ENCODE data around the gene BIRC6.
"Not testable (repeated sequence)": the region's sequence is repeated elsewhere in the genome, so short reads cannot be mapped to it uniquely, and the experiment has no call there.

The BIRC6 gene

DNA sequence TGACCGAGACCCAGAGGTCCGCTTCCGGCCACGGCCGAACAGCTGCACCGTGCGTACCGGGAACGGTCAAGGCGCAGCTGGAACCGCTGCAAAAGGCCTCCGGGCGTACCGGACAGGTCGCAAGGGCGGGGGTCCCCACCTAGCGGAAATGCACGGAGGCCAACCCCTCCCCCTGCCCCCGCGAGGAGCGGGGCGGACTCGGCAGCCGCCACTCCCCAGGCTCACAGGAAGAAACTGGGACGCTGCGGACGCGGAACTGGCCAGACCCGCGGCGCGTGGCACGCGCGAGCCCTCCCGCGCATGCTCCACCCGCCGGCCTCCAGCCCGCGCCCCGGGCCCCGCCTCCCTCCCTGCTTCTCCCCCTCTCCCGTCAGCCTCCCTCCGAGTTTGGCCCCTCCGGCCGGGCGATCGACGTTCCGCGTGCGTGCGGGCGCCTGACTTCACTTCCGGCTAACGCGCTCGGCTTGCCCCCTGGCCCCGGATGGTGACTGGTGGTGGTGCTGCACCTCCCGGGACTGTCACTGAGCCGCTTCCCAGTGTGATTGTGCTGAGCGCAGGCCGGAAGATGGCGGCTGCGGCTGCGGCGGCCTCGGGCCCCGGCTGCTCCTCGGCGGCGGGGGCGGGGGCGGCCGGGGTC, at the start of gene BIRC6:
TSS of gene BIRC6 (plus strand) at position 343 of the 637 bp plus-strand sequence. CDS start at position 482, 139 bp downstream.
- peak within 1 kb of the TSS; percentile 97 for H3K9ac ChIP-seq (ENCODE audit: low read length)
- peaks cover 8% of the 10 kb centered on the region for H3K4me1 ChIP-seq (ENCODE audit: control insufficient read depth, insufficient read depth, low read length)
- H3K9me3 ChIP-seq (ENCODE audit: control insufficient read depth, insufficient read depth, low read depth, low read length): no peaks in the 10 kb centered on the region
- no peaks in the 10 kb centered on the region for H3K27me3 ChIP-seq (ENCODE audit: control insufficient read depth, insufficient read depth, low read length)
- H3K4me3 ChIP-seq (ENCODE audit: low read depth, low read length): peak within 1 kb of the TSS; percentile 98
- H3K27ac ChIP-seq (ENCODE audit: low read depth, low read length): peak within 1 kb of the TSS; percentile 94
- peaks cover 10% of the 10 kb centered on the region for H3K36me3 ChIP-seq (ENCODE audit: control insufficient read depth, insufficient read depth, low read length)

DNA sequence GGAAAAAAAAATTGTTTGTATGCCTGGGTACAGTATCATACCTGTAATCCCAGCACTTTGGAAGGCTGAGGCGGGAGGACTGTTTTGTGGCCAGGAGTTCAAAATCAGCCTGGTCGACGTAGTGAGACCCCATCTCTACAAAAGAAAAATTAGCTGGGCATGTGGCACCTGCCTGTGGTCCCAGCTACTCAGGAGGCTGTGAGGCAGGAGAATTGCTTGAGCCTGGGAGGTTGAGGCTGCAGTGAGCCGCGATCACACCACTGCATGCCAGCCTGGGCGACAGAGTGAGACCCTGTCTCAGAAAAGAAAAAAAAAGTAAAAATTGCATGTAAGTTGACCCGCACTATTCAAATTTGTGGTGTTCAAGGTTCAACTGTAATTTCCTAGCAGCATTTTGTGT, 46.2 kb upstream of the BIRC6 start:
- Histone ChIP-seq H3K9me3 (ENCODE audit: control insufficient read depth, insufficient read depth, low read depth, low read length) (no peaks in the 10 kb centered on the region), H3K9ac (ENCODE audit: low read length) (no peak overlapping the region), H3K27me3 (ENCODE audit: control insufficient read depth, insufficient read depth, low read length) (no peaks in the 10 kb centered on the region), H3K36me3 (ENCODE audit: control insufficient read depth, insufficient read depth, low read length) (peaks cover 6% of the 10 kb centered on the region; the same call in 1 of the 2 replicates), H3K4me3 (ENCODE audit: low read depth, low read length) (no peak overlapping the region), H3K4me1 (ENCODE audit: control insufficient read depth, insufficient read depth, low read length) (no peaks in the 10 kb centered on the region), H3K27ac (ENCODE audit: low read depth, low read length) (no peak overlapping the region)

DNA sequence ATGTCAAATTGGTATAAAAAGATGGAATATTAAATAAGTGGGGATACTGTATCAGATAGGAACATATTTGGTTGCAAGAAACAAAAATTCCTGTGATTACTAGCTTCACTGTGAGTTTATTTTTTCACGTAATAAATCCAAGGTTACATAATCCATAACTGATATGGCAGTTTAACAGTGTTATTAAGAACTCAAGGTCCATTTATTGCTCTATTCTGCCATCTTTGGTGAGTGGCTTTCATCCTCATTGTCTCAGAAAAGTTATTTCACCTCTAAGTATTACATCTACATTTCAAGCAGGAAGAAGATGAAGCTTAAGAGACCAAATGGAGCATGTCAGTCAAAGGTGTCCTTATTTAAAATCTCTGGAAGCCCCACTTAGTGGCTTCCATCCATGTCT, 41.9 kb upstream of the BIRC6 start:
- no peaks in the 10 kb centered on the region for H3K4me1 ChIP-seq (ENCODE audit: control insufficient read depth, insufficient read depth, low read length)
- no peak overlapping the region for H3K9ac ChIP-seq (ENCODE audit: low read length)
- no peak overlapping the region for H3K27ac ChIP-seq (ENCODE audit: low read depth, low read length)
- no peaks in the 10 kb centered on the region for H3K9me3 ChIP-seq (ENCODE audit: control insufficient read depth, insufficient read depth, low read depth, low read length)
- no peak overlapping the region for H3K4me3 ChIP-seq (ENCODE audit: low read depth, low read length)
- H3K27me3 ChIP-seq (ENCODE audit: control insufficient read depth, insufficient read depth, low read length): no peaks in the 10 kb centered on the region
- H3K36me3 ChIP-seq (ENCODE audit: control insufficient read depth, insufficient read depth, low read length): peaks cover 3% of the 10 kb centered on the region; the same call in 1 of the 2 replicates

DNA sequence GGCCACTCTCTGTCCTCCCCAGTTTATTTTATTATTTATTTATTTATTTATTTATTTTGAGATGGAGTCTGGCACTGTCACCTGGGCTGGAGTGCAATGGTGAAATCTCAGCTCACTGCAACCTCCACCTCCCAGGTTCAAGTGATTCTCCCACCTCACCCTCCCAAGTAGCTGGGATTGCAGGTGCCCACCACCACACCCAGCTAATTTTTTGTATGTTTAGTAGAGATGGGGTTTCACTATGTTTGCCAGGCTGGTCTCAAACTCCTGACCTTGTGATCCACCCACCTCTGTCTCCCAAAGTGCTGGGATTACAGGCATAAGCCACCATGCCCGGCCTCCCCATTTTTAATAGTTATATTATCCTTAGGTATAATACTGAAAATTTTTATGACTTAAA, 28.1 kb upstream of the BIRC6 start:
- H3K9me3 ChIP-seq (ENCODE audit: control insufficient read depth, insufficient read depth, low read depth, low read length); H3K36me3 ChIP-seq (ENCODE audit: control insufficient read depth, insufficient read depth, low read length); H3K9ac ChIP-seq (ENCODE audit: low read length); H3K27me3 ChIP-seq (ENCODE audit: control insufficient read depth, insufficient read depth, low read length); H3K4me3 ChIP-seq (ENCODE audit: low read depth, low read length); H3K4me1 ChIP-seq (ENCODE audit: control insufficient read depth, insufficient read depth, low read length); H3K27ac ChIP-seq (ENCODE audit: low read depth, low read length): not testable (repeated sequence)

GRCh38 chr2:32329180-32329980, 27.4 kb upstream of the BIRC6 start:
- not testable (repeated sequence) for H3K9ac ChIP-seq (ENCODE audit: low read length); H3K27me3 ChIP-seq (ENCODE audit: control insufficient read depth, insufficient read depth, low read length); H3K4me3 ChIP-seq (ENCODE audit: low read depth, low read length); H3K27ac ChIP-seq (ENCODE audit: low read depth, low read length); H3K36me3 ChIP-seq (ENCODE audit: control insufficient read depth, insufficient read depth, low read length); H3K4me1 ChIP-seq (ENCODE audit: control insufficient read depth, insufficient read depth, low read length); H3K9me3 ChIP-seq (ENCODE audit: control insufficient read depth, insufficient read depth, low read depth, low read length)

DNA sequence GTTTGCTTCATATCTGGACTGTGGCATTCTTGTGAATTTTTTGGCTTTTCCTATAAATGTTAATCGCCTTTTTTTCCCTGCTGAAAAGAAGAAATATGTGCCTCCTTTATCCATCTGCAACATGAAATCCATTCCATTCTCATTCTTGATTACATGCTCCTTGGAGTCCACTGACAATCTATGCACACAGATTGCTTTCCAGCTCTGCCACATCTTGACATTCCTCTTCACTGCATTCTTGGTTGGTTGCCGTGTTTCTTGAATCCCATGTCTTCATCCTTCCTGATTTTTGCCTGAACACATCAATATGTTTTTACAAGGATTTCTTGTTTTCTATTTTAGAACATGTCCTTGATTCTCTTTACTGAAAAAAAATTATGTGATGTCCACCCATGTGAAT, 26.7 kb upstream of the BIRC6 start:
- H3K27ac ChIP-seq (ENCODE audit: low read depth, low read length): no peak overlapping the region
- no peak overlapping the region for H3K4me3 ChIP-seq (ENCODE audit: low read depth, low read length)
- no peaks in the 10 kb centered on the region for H3K36me3 ChIP-seq (ENCODE audit: control insufficient read depth, insufficient read depth, low read length)
- H3K9ac ChIP-seq (ENCODE audit: low read length): no peak overlapping the region
- H3K4me1 ChIP-seq (ENCODE audit: control insufficient read depth, insufficient read depth, low read length): no peaks in the 10 kb centered on the region
- H3K9me3 ChIP-seq (ENCODE audit: control insufficient read depth, insufficient read depth, low read depth, low read length): no peaks in the 10 kb centered on the region
- no peaks in the 10 kb centered on the region for H3K27me3 ChIP-seq (ENCODE audit: control insufficient read depth, insufficient read depth, low read length)

GRCh38 chr2:32342801-32343200, 14.0 kb upstream of the BIRC6 start:
- Histone ChIP-seq H3K4me1 (ENCODE audit: control insufficient read depth, insufficient read depth, low read length) (no peaks in the 10 kb centered on the region), H3K36me3 (ENCODE audit: control insufficient read depth, insufficient read depth, low read length) (no peaks in the 10 kb centered on the region), H3K27me3 (ENCODE audit: control insufficient read depth, insufficient read depth, low read length) (no peaks in the 10 kb centered on the region), H3K9ac (ENCODE audit: low read length) (no peak overlapping the region), H3K9me3 (ENCODE audit: control insufficient read depth, insufficient read depth, low read depth, low read length) (no peaks in the 10 kb centered on the region), H3K27ac (ENCODE audit: low read depth, low read length) (no peak overlapping the region), H3K4me3 (ENCODE audit: low read depth, low read length) (no peak overlapping the region)

- not testable (repeated sequence) for H3K4me1 ChIP-seq (ENCODE audit: control insufficient read depth, insufficient read depth, low read length); H3K9me3 ChIP-seq (ENCODE audit: control insufficient read depth, insufficient read depth, low read depth, low read length); H3K27ac ChIP-seq (ENCODE audit: low read depth, low read length); H3K27me3 ChIP-seq (ENCODE audit: control insufficient read depth, insufficient read depth, low read length); H3K9ac ChIP-seq (ENCODE audit: low read length); H3K36me3 ChIP-seq (ENCODE audit: control insufficient read depth, insufficient read depth, low read length); H3K4me3 ChIP-seq (ENCODE audit: low read depth, low read length)
Measured at GRCh38 chr2:32350797-32351196, 6.0 kb upstream of the BIRC6 start.

- peak overlapping the region; percentile 94 for H3K27ac ChIP-seq (ENCODE audit: low read depth, low read length)
- no peaks in the 10 kb centered on the region for H3K27me3 ChIP-seq (ENCODE audit: control insufficient read depth, insufficient read depth, low read length)
Measured at GRCh38 chr2:32355976-32356680, 695 bp upstream of the BIRC6 start.

DNA sequence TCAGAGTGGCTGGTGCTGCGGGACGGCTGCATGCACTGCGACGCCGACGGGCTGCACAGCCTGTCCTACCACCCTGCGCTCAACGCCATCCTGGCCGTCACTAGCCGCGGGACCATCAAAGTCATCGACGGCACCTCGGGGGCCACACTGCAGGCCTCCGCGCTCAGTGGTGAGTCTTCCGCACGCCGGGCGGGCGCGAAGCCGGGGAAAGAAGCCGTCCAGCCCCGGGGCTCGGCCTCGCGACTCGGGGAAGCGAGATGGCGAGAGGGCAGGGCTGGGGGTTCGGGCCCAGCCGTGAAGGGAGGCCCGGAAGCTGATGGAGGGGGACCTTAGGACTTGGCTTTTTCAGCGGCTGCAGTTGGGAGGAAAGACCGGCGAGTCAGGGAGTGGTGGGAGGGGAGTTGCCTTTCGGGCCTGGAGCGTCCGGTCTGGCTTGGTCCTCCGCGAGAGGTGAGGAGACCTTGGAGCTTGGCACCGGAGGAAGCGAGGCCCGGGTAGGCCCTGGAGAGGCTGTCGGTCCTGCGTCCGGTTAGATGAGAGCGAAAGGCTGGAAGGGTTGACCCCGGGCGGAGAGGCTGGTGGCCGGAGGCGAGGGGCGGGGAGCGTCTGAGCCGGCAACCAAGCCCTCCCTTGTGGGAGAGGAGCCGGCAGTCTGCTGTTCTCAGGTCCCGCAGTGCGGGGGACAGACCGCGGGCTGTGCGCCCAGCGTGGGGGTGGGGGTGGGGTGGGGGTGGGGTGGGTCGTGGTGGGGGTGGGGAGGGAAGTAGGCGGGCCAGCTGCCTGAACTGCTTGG, 691 bp downstream of the BIRC6 start:
- Histone ChIP-seq H3K4me1 (ENCODE audit: control insufficient read depth, insufficient read depth, low read length) (peaks cover 8% of the 10 kb centered on the region), H3K36me3 (ENCODE audit: control insufficient read depth, insufficient read depth, low read length) (peaks cover 15% of the 10 kb centered on the region), H3K9me3 (ENCODE audit: control insufficient read depth, insufficient read depth, low read depth, low read length) (no peaks in the 10 kb centered on the region), H3K27ac (ENCODE audit: low read depth, low read length) (peak overlapping the region; percentile 94), H3K27me3 (ENCODE audit: control insufficient read depth, insufficient read depth, low read length) (no peaks in the 10 kb centered on the region), H3K4me3 (ENCODE audit: low read depth, low read length) (peak overlapping the region; percentile 98), H3K9ac (ENCODE audit: low read length) (peak overlapping the region; percentile 97)

More at GRCh38 chr2:32355976-32356680, 695 bp upstream of the BIRC6 start:
- Histone ChIP-seq H3K9me3 (ENCODE audit: control insufficient read depth, insufficient read depth, low read depth, low read length) (no peaks in the 10 kb centered on the region), H3K4me1 (ENCODE audit: control insufficient read depth, insufficient read depth, low read length) (peaks cover 8% of the 10 kb centered on the region), H3K9ac (ENCODE audit: low read length) (peak overlapping the region; percentile 97), H3K36me3 (ENCODE audit: control insufficient read depth, insufficient read depth, low read length) (peaks cover 4% of the 10 kb centered on the region), H3K4me3 (ENCODE audit: low read depth, low read length) (peak overlapping the region; percentile 98)
